GM12891 (cell line): ENCODE measurements around the gene OR9A2.
A peak's percentile ranks its signal among the peaks of the same experiment; 100 is the strongest.

ENCODE experiments used
- DNase-seq: peaks from one replicate; pipeline ENCODE4 v3.0.0; 2011; ENCODE audit warnings: low spot score; ENCODE audit not compliant: insufficient read length
- FAIRE-seq: peaks from 2 replicates; lab custom pipeline; 2011; peaks lifted over from hg19 to GRCh38; lab: Jason Lieb, UNC
- PAX5 ChIP-seq: IDR thresholded peaks from 2 replicates; pipeline ENCODE4 v1.6.1; 2011; ENCODE audit warnings: low read length, moderate library complexity, mild to moderate bottlenecking; ENCODE audit not compliant: insufficient read depth, severe bottlenecking
- POLR2A ChIP-seq: IDR thresholded peaks from 2 replicates; pipeline ENCODE4 v1.6.1; 2011; ENCODE audit warnings: low read depth, low read length, control low read depth
- POLR2AphosphoS5 ChIP-seq: IDR thresholded peaks from 2 replicates; pipeline ENCODE4 v1.6.1; 2011; ENCODE audit warnings: low read depth, low read length, control low read depth
- POU2F2 ChIP-seq: IDR thresholded peaks from 2 replicates; pipeline ENCODE4 v1.6.1; 2011; ENCODE audit warnings: low read depth, mild to moderate bottlenecking, control low read depth, low read length, moderate library complexity
- SPI1 ChIP-seq: IDR thresholded peaks from 2 replicates; pipeline ENCODE4 v1.6.1; 2011; ENCODE audit warnings: low read depth, low read length, control low read depth
- TAF1 ChIP-seq: IDR thresholded peaks from 2 replicates; pipeline ENCODE4 v1.6.1; 2011; ENCODE audit warnings: low read depth, low read length, control low read depth

Gene OR9A2

DNA sequence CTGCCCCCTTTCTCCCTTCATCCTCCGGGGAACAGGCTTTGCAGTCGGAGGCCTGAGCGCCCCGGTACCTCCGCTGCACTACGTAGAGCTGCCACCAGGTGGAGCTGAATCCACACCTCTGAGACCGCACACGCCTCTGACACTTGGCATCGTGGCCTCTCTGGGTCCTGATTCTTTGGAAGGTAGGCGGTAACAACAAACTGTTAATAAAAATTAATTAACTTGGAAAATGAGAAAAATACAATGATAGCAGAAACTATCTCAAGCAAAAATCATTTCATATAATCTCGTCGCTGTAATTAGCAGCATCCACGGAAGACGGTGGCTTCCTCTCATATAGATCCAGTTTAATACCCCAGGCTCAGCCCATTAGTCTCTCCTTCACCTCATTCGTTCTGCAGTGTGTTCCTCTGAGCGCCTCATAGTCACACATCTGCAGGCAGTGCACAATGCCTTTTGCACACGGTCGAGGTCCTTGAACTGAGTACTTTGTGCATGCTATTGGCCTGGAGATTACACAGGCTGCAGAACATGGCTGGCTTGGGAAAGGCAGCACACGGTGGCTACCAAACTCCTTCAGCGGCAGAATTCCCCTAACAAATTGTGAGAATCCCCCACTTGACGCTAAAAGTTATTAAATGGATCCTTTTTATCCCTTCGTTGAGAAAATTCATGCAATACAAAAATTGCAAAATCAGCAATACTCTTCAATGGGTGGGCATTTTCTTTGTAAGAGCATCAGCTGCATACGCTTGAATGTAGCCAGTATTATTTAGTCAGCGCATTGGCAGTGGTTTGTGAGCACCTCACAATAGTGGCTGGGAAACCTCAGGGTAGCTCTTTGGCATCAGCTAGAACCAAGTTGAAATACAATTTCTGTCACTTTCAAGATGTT lies 18.7 kb downstream of the OR9A2 start:
- no peak for TF ChIP-seq POLR2A
- TF ChIP-seq POU2F2, result no peak
- TF ChIP-seq POLR2AphosphoS5, result no peak
- no peak for TF ChIP-seq TAF1
- no peak for TF ChIP-seq PAX5
- no peak for TF ChIP-seq SPI1
- peak; percentile 86 for FAIRE-seq

DNA sequence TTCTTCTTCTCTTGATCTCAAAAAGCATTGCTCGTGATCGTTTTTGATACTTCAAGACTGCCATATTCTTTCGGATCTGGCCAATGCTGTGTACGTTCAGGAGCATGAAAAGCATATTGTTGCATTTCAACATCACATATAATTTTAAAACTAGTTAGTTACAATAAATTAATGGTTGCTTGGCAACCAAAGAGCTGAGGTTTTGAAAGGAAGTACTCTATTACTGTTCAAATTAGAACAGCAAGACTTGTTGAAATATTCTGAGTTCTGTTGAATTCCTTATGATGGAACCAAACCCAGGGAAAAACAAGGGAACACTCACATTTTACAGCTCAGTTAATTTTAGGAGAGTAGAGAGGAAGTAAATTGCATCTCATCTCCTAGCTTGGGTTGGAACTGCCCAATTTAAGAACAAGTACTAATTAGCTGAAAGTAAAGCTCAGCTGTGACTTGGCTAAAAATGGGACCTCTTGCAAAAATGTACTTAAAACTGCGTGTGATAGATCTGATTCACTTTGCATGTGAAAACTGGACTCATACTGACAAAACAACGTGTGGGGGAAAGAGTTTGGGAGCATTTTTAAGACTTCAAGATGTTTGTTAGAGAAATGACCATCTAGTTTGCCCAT lies 21.2 kb downstream of the OR9A2 start:
- no peak for DNase-seq
- FAIRE-seq, result no peak

More for the DNA sequence above, 18.7 kb downstream of the OR9A2 start:
- DNase-seq, result peak; percentile 36

DNA sequence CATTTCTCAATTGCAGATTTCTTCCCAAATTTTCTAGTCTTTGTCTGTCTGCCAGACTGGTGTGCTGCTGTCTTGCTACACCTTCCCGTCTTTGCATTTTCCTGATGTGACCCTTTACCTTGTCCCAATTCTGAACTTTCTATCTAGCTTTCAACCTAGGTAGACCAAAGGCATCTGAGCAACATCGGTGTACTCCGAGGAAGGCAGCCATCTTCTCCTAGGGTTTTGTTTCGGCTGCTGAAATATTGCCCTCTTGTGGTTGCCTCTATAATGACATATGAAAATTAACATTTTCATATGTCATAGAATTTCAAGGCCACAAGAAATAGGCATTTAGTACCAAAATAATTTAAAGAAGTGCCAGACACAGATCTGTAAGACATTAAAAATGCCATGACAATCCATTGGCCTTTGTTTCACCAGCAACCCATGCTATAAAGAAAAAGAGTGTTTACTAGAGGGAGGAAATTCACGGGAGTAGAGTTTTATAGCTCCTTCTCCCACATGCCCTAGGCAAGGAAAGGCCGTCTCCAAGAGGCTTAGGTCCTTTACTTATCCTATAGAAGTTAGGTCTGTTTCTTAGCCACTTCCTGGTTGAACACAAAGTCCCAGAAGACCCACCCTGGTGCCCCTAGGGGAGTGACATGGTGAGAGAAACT lies 23.4 kb downstream of the OR9A2 start:
- FAIRE-seq (peak; percentile 92), DNase-seq (peak; percentile 16)
- TF ChIP-seq POLR2A (no peak), PAX5 (no peak), TAF1 (no peak), POU2F2 (no peak), POLR2AphosphoS5 (no peak), SPI1 (no peak)

More for the DNA sequence above, 21.2 kb downstream of the OR9A2 start:
- TF ChIP-seq POLR2AphosphoS5 (no peak), POLR2A (no peak), PAX5 (no peak), SPI1 (no peak), POU2F2 (no peak), TAF1 (no peak)

DNA sequence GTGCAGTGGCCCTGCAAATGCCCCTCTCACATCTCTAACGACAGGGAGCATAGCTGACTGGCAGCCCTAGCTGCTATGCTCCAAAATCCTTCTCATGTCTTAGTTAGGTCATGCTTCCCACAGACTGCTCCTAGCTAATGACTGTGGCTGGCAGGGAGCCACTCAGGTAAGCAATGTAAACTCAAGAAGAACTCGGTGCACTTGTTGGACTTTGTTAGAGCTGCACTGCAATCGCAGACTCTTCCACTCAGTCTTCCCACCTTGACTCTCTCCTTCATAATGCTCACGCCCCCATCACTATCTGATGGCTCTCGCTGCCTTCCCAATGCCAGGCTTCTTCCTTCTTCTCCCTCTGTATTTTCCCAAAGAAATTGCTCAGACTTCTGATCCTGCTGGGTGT lies 24.0 kb downstream of the OR9A2 start:
- DNase-seq (no peak), FAIRE-seq (no peak)
- TF ChIP-seq POLR2AphosphoS5 (no peak), POLR2A (no peak), TAF1 (no peak), SPI1 (no peak), PAX5 (no peak), POU2F2 (no peak)

DNA sequence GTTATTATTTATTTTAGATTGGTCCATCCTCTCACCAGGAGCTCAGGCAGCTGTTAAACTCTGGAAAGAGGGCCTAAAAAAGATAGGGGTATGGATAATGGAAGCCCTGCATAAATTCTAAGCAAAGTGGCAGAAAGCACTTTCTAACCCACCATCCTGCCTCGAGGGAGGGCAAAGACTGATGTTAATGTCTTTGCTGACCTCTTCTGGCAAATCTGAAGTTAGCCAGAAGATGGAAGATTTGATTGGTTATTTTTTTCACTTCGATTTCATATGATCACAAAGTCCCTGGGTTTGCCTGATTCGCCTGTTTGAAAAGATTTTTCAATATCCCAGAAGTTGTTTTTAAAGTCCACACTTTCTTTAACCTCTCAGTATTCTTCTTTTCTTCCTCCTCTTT lies 24.8 kb downstream of the OR9A2 start:
- FAIRE-seq (no peak), DNase-seq (no peak)
- TF ChIP-seq SPI1 (no peak), PAX5 (no peak), TAF1 (no peak), POLR2AphosphoS5 (no peak), POU2F2 (no peak), POLR2A (no peak)

DNA sequence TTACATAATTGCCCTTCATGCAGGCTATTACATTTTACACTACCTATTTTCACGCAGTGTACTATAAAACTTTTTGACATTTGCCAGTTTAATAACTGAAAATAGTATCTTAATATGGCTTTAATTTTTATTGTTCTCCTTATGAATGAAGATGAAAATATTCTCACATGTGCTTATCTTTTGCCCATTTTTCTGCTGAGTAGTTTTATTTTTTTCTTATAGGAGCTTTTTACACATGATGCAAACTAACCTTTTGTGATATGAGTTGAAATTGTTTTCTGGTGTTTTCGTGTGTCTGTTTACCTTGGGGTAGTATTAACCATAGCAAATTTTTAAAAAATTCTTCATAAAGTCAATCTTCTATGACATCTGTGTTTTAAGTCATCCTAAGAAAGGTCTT lies 26.3 kb downstream of the OR9A2 start:
- TF ChIP-seq SPI1 (no peak), TAF1 (no peak), POLR2AphosphoS5 (no peak), PAX5 (no peak), POLR2A (no peak), POU2F2 (no peak)
- FAIRE-seq (no peak), DNase-seq (no peak)

DNA sequence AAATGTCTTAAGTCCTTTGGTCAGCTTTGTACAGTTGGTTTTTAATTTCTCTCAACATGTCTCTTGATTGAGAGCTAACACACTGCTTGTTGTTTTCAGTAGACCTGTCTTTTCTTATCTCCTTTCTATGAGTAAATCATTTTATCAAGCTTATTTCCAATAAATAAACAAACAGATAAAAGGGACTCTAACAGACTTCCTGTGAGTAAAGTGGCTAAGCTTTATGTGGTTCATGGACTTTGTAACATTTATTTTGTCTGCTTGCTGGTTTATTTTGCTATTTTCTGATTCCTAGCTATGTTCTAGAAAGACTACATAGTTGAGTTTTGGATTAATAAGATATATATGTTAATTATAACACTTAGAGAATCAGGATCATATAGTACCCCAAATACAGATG lies 27.1 kb downstream of the OR9A2 start:
- TF ChIP-seq POLR2A (no peak), POU2F2 (no peak)
- FAIRE-seq, result no peak
- DNase-seq, result no peak

DNA sequence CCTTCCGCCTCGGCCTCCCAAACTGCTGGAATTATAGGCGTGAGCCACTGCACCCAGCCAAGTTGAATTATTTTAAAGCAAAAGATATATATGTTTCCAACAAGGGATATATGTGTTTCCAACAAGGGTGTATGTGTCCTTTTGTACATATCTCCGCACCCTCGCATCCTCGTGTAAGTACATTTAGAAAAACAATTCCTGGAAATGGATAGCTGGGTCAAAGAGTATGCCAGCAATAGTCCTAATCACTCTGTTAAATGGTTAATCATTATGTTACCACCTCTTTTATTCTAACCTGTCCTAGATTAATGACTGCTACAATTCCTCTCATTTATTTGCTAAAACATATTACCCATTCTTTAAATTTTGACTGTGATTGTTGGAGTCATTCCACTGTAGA lies 28.0 kb downstream of the OR9A2 start:
- TF ChIP-seq POLR2A, result no peak
- no peak for TF ChIP-seq PAX5
- TF ChIP-seq POLR2AphosphoS5, result no peak
- DNase-seq, result no peak
- FAIRE-seq, result no peak

DNA sequence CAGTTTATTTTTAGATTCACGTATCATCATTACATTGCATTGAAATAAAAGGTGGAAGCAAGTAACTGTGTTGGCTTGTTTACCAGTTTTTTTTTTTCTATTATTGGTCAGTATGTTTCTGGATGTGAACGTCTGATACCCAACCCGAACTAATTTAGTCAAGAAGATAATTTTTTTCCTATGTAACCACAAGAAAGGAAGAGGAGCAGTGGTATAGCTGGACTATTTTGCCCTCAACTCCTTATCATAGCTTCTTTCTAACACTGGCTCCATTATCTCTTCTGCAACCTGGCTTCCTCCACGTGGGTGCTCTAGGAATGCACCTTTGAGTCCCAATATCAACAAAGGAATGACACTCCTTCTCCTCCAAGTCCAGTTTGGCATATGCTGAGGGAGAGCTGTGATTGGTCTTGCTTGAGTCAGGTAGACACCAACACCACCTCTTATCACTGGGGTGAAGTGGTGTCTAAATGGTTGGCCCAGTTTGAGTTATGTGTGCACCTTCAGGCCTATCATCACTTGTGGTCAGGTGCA lies 29.4 kb downstream of the OR9A2 start:
- TF ChIP-seq PAX5 (no peak), POU2F2 (no peak), POLR2A (no peak), POLR2AphosphoS5 (no peak), SPI1 (no peak), TAF1 (no peak)
- FAIRE-seq, result no peak

DNA sequence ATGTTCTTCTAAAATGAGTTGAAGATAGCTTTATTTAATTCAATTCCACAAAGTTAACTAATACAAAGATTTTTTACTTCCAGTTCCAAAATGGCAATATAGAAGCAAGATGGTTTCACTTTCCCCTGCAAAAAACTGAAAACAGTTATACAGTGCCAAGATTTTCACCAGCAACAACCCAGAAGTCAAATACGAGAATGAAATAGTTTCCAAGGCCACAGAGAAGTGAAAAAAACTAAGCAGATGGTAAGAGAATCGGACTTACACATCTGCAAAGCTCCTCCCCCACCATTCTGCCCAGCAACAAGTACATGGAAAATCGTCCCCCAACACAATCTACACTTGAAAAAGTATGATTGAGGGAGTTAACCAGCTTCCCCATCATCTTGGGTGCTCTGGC lies 34.5 kb downstream of the OR9A2 start:
- FAIRE-seq, result no peak
- TF ChIP-seq TAF1 (no peak), POLR2AphosphoS5 (no peak), SPI1 (no peak), POLR2A (no peak), PAX5 (no peak), POU2F2 (no peak)
- no peak for DNase-seq

More for the DNA sequence above, 29.4 kb downstream of the OR9A2 start:
- no peak for DNase-seq
